Body of pancreas (tissue), 4 donors: ENCODE data around the gene THSD4. TPM values are rescaled to one million over a fixed set of nuclear protein-coding genes. Genes with fewer than 3 reads are reported as not detected.

Source experiments
- ATAC-seq: fragments of 150-250 bp; one replicate; pipeline ENCODE4 v1.9.1; 2016
- DNase-seq, 4 donors: peaks; one replicate each; pipeline ENCODE4 v3.0.0-alpha.2; 2019
- H3K27ac ChIP-seq, 4 donors: fragments of 200-600 bp; sonication (generic); 1 replicate in 3 of 4; 2 replicates in 1 of 4; pipeline versions ENCODE4 v1.5.1 to v1.6.1; 2016 to 2019; ENCODE audit warnings: mild to moderate bottlenecking in 1 of 4, mixed read lengths in 1 of 4, moderate library complexity in 1 of 4
- H3K27me3 ChIP-seq, 2 donors: fragments of 200-600 bp; sonication (generic); one replicate each; pipeline ENCODE4 v1.6.0; 2016; ENCODE audit warnings: mild to moderate bottlenecking in 1 of 2
- H3K36me3 ChIP-seq, 2 donors: fragments of 200-600 bp; sonication (generic); replicated peaks in 1 of 2; 2 replicates each; pipeline ENCODE4 v1.5.1; 2016; ENCODE audit warnings: low read depth in 2 of 2; ENCODE audit not compliant: insufficient read depth in 1 of 2
- H3K4me1 ChIP-seq: fragments of 200-600 bp; sonication (generic); one replicate; pipeline ENCODE4 v1.6.0; 2016
- H3K4me3 ChIP-seq, 2 donors: fragments of 200-600 bp; sonication (generic); 1 replicate in 1 of 2; 2 replicates in 1 of 2; pipeline ENCODE4 v1.5.1; 2016 to 2019
- H3K9me3 ChIP-seq, 3 donors: fragments of 200-600 bp; sonication (generic); 1 replicate in 2 of 3; 2 replicates in 1 of 3; pipeline ENCODE4 v1.5.1; 2016
- POLR2A ChIP-seq, 3 donors: fragments of 450-650 bp; IDR thresholded peaks; one replicate each; pipeline ENCODE4 v1.6.1; 2016; ENCODE audit warnings: antibody characterized with exemption in 3 of 3, mild to moderate bottlenecking in 2 of 3
- WGBS, 2 donors: methylation state at CpG; one replicate each; pipeline ENCODE4 v1.1.5; 2017; 5-methylcytosine and 5-hydroxymethylcytosine counted together
- intact Hi-C: fragments of 100-400 bp; cut with DNase I; formaldehyde crosslinking; loops from one replicate; pipeline ENCODE4 v1.15.1; 2023
- total RNA-seq, 2 donors: library from RNA; depleted of rRNA; stranded (reverse); fragments of >200 nt; gene quantifications; one replicate each; pipeline ENCODE4 v1.1.0, GENCODE V29; 2016
- TF ChIP-seq, protein P1 (sequence below), 7 experiments: fragments of 450-650 bp in 4 of 7; fragments of 200-600 bp in 3 of 7; sonication (generic) in 3 of 7; IDR thresholded peaks; one replicate each; pipeline ENCODE4 v1.5.1; 2016 to 2019; ENCODE audit warnings: antibody characterized with exemption in 7 of 7

THSD4 gene
- total RNA-seq, 2 donors from 2014 or later, result 12.9 to 16.1 TPM

DNA sequence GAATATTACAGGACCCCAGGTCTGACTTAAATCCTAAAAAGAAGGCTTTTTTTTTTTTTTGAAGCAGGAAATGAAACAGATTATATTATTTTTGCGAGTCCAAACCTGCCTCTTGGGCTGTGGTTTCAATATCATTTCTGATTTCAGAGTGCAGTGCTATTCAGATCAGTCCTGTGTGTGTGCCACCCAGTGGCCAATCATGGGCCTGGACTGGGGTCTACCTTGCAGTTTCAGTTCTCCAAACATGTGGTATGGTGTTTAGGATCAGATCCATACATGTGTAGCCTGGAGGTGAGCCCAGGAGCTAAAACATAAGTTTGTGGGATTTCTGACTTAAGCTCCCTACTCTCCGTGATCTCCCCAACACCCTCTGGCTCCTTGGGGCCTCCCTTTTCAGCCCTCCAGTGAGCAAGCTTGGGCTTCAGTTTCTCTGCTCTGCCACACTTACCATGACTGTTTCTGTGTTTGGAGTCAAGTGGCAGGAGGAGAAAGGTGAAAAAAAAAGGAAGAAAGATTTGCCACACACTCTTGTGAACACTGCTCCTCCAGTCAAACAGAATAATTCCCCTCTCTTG is 12.1 kb upstream of the THSD4 start:
- H3K4me3 ChIP-seq, result no peak overlapping the region
- WGBS, 2 donors, result 64 to 65% methylated on average over 2 of the region's 2 CpGs
- intact Hi-C loops, result no loop called here
- H3K9me3 ChIP-seq, result no peaks in the 10 kb centered on the region
- TF ChIP-seq, protein P1, sequence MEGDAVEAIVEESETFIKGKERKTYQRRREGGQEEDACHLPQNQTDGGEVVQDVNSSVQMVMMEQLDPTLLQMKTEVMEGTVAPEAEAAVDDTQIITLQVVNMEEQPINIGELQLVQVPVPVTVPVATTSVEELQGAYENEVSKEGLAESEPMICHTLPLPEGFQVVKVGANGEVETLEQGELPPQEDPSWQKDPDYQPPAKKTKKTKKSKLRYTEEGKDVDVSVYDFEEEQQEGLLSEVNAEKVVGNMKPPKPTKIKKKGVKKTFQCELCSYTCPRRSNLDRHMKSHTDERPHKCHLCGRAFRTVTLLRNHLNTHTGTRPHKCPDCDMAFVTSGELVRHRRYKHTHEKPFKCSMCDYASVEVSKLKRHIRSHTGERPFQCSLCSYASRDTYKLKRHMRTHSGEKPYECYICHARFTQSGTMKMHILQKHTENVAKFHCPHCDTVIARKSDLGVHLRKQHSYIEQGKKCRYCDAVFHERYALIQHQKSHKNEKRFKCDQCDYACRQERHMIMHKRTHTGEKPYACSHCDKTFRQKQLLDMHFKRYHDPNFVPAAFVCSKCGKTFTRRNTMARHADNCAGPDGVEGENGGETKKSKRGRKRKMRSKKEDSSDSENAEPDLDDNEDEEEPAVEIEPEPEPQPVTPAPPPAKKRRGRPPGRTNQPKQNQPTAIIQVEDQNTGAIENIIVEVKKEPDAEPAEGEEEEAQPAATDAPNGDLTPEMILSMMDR (IDR thresholded peaks at IDR 0.05), result peak in 5 of 7 experiments; percentile 15 to 40 (median 34)
- no peak for TF ChIP-seq POLR2A (IDR thresholded peaks at IDR 0.05)
- ATAC-seq (peak; percentile 42), DNase-seq (peak in 3 of 4 donors; percentile 18 to 30 (median 27))
- no peak overlapping the region for H3K27ac ChIP-seq
- no peaks in the 10 kb centered on the region for H3K36me3 ChIP-seq
- no peaks in the 10 kb centered on the region for H3K4me1 ChIP-seq
- H3K27me3 ChIP-seq, result no peaks in the 10 kb centered on the region

DNA sequence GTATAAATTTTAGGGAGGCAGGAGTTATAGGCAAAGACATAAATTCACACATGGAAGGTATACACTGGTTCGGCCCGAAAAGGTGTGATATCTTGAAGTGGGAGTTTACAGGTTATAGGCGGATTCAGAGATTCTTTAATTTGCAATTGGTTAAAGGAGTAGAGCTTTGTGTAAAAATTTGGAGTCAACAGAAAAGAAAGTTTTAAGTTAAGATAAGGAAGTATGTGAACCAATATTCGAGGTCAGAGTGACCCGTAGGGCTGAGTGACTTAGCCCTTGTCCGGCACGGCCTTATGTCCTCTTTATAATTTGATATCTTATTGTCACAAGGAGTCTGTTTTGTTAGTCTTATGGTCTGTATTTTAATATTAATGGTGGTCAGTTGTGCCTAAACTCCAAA is 10.6 kb upstream of the THSD4 start:
- H3K4me3 ChIP-seq, result no peak overlapping the region
- no peaks in the 10 kb centered on the region for H3K27me3 ChIP-seq
- no peaks in the 10 kb centered on the region for H3K4me1 ChIP-seq
- H3K27ac ChIP-seq, result no peak overlapping the region
- no peak for DNase-seq
- H3K36me3 ChIP-seq, result no peaks in the 10 kb centered on the region
- ATAC-seq, result no peak
- TF ChIP-seq, protein P1 (IDR thresholded peaks at IDR 0.05), result no peak
- TF ChIP-seq POLR2A (IDR thresholded peaks at IDR 0.05), result no peak
- WGBS, 2 donors, result 83% methylated on average over 7 of the region's 7 CpGs
- no peaks in the 10 kb centered on the region for H3K9me3 ChIP-seq
- intact Hi-C loops, result no loop called here

DNA sequence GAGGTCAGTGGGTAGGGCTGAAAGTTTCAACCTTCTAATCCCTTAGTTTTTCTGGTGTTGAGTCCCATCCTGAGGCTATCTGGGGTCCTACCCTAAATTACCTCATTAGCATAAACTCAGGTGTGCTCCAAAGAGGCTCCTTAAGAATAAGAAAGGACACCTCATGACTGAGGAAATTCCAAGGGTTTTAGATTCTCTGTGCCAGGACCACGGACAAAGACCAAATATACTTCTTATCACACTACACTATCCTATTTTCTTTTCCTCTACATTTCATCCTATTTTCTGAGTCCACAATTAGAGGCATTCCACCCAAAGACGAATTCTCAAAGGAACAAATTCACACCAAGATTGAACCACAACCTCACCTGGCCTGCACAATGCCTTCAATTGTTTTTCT is 9.8 kb upstream of the THSD4 start:
- 74% methylated on average over 2 of the region's 2 CpGs for WGBS, 2 donors

DNA sequence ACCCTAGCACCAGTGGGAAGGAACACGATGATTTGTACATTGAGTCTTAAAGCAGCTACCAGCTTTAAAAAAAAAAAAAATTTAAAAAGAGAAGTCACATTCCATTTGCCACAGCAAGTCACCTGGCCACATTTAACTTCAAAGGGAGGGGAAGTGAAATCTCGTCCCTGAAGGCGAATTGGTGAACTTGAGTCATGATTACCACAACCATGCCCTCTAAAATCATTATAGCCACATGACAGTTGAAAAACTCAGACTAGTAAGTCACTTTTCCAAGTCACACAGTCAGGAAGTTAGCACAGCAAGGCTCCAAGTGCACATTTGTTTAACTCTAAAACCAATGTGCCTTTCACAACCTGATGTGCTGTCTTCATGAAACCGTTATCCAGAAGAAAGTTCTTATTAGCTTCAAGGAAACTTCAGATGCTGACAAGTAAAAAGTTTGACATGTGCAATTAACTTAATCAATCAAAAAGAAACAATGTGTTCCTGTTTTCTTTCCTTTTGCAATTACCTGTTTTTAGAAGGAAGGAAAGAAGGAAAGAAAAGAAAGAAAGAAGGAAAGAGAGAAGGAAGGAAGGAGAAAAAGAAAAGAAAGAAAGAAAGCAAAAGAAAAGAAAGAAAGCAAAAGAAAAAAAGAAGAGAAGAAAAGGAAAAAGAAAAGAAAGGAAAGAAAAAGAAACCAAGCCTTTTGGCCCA is 8.3 kb upstream of the THSD4 start:
- intact Hi-C loops, result no loop called here
- TF ChIP-seq POLR2A (IDR thresholded peaks at IDR 0.05), result no peak
- TF ChIP-seq, protein P1 (IDR thresholded peaks at IDR 0.05), result no peak
- Histone ChIP-seq H3K9me3 (no peaks in the 10 kb centered on the region), H3K36me3 (no peaks in the 10 kb centered on the region), H3K4me1 (no peaks in the 10 kb centered on the region), H3K4me3 (no peak overlapping the region), H3K27me3 (no peaks in the 10 kb centered on the region), H3K27ac (no peak overlapping the region)
- 73 to 88% methylated on average over 4 of the region's 4 CpGs for WGBS, 2 donors
- no peak for ATAC-seq
- no peak for DNase-seq

More for the DNA sequence above, 9.8 kb upstream of the THSD4 start:
- intact Hi-C loops, result no loop called here
- Histone ChIP-seq H3K9me3 (no peaks in the 10 kb centered on the region), H3K4me1 (no peaks in the 10 kb centered on the region), H3K27ac (no peak overlapping the region), H3K27me3 (no peaks in the 10 kb centered on the region), H3K36me3 (no peaks in the 10 kb centered on the region), H3K4me3 (no peak overlapping the region)
- no peak for TF ChIP-seq POLR2A (IDR thresholded peaks at IDR 0.05)
- TF ChIP-seq, protein P1 (IDR thresholded peaks at IDR 0.05), result no peak
- ATAC-seq (no peak), DNase-seq (no peak)

DNA sequence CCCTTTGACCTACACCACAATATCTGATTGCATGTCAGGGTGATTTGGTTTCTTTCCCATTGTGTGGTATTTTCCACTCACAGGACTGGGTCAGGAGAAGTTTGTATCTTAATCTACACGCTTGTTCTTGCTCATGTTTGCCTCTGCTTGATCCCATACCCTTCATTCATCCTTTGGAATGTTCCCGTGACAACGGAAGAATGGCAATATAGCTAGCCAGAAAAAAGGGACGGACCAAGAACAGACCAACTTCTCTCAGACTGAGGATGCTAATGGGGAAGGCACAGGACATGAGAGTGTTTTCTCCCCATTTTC is 7.8 kb upstream of the THSD4 start:
- 82 to 87% methylated on average over 4 of the region's 4 CpGs for WGBS, 2 donors

More for the DNA sequence above, 7.8 kb upstream of the THSD4 start:
- DNase-seq, result no peak
- Histone ChIP-seq H3K27ac (no peak overlapping the region), H3K9me3 (no peaks in the 10 kb centered on the region), H3K36me3 (no peaks in the 10 kb centered on the region), H3K4me3 (no peak overlapping the region), H3K4me1 (no peaks in the 10 kb centered on the region), H3K27me3 (no peaks in the 10 kb centered on the region)
- intact Hi-C loops, result no loop called here
- TF ChIP-seq, protein P1 (IDR thresholded peaks at IDR 0.05), result no peak
- no peak for TF ChIP-seq POLR2A (IDR thresholded peaks at IDR 0.05)
- ATAC-seq, result no peak
